ENCODE data around the gene CDH13.

The CDH13 gene

DNA sequence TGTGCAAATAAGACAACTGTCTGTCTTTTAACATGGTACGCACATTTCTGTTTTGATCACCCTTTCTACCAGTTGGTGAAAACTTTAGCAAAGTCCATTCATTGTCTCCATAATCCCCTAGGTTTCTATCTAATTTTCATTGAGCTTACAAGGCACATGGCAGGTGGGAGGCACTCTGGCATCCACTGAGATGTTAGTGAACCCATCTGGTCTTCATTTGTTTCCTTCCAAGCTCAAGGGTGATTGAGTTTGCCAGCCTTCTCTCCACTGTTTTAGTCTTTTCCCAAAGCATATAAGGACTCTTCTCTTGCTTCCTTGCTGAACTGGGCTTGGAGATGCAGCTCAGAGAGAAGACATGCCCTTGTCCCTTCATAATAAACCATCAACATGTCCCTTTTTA, 179.1 kb downstream of the CDH13 start:
- DNase-seq (ENCODE audit: low read depth) = no peak
- TF ChIP-seq, protein P1, sequence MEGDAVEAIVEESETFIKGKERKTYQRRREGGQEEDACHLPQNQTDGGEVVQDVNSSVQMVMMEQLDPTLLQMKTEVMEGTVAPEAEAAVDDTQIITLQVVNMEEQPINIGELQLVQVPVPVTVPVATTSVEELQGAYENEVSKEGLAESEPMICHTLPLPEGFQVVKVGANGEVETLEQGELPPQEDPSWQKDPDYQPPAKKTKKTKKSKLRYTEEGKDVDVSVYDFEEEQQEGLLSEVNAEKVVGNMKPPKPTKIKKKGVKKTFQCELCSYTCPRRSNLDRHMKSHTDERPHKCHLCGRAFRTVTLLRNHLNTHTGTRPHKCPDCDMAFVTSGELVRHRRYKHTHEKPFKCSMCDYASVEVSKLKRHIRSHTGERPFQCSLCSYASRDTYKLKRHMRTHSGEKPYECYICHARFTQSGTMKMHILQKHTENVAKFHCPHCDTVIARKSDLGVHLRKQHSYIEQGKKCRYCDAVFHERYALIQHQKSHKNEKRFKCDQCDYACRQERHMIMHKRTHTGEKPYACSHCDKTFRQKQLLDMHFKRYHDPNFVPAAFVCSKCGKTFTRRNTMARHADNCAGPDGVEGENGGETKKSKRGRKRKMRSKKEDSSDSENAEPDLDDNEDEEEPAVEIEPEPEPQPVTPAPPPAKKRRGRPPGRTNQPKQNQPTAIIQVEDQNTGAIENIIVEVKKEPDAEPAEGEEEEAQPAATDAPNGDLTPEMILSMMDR (conservative IDR thresholded peaks at IDR 0.05; ENCODE audit: low read length) = no peak
- H3K4me3 ChIP-seq (ENCODE audit: low read length) = no peak overlapping the region

DNA sequence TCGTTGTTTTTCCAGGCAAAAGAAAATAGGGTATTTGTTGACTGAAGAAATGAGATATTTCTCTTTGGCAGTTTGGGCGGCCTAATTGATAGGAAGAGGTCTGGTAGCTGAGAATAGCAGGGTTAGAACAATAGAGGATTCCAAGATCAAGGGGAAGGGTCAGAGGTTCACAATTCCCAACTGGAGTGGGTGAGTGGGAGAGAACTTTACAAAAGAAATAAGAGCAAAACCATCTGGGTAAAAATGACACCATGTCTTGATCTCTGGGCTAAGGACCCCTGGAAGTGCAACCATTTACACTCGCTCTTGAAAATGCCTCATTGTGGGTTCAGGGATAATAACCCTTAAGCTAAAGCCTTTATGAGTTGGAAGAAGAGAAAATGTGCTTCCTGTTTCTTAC, 180.5 kb downstream of the CDH13 start:
- no peak overlapping the region for H3K4me3 ChIP-seq (ENCODE audit: low read length)
- no peak for DNase-seq (ENCODE audit: low read depth)
- TF ChIP-seq, protein P1 (conservative IDR thresholded peaks at IDR 0.05; ENCODE audit: low read length) = no peak

DNA sequence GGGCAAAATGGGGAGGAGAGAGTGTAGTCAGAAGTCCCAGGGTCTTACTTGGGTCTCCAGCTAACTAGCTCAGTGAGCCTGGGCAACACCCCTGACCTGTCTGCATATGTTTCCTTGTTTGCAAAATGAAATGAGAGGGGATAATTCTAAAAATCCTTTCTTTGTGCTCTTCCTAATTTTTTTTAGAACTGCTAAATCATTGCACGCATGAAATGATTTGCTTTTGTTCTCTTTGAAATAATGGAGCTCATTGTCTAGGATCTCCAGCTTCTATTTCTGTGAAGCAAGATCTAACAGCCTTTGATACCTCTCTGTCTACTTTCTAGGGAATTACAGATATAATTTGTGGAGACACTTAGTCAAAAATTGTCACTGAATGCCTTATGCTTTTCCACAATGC, 181.3 kb downstream of the CDH13 start:
- no peak for DNase-seq (ENCODE audit: low read depth)
- TF ChIP-seq, protein P1 (conservative IDR thresholded peaks at IDR 0.05; ENCODE audit: low read length) = no peak
- no peak overlapping the region for H3K4me3 ChIP-seq (ENCODE audit: low read length)

DNA sequence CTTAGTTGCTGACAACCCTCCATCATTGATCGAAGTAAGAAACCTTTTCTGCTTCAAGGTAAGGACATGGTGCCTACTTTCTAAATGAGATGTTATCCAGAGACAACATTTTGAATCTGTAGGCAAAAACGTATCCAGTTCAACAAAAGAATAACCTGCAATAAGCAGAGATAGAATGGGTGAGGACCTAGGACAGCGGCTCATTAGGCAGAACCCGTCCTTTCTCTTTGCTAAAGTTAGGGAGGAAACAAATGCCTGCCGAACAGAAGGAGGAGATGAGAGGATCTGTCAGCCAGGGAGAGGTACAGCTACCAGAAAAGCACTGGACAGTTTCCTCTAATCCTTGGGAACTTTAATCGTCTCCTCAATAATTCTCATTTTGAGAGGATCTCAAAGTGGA, 183.3 kb downstream of the CDH13 start:
- no peak overlapping the region for H3K4me3 ChIP-seq (ENCODE audit: low read length)
- no peak for DNase-seq (ENCODE audit: low read depth)
- TF ChIP-seq, protein P1 (conservative IDR thresholded peaks at IDR 0.05; ENCODE audit: low read length) = no peak

DNA sequence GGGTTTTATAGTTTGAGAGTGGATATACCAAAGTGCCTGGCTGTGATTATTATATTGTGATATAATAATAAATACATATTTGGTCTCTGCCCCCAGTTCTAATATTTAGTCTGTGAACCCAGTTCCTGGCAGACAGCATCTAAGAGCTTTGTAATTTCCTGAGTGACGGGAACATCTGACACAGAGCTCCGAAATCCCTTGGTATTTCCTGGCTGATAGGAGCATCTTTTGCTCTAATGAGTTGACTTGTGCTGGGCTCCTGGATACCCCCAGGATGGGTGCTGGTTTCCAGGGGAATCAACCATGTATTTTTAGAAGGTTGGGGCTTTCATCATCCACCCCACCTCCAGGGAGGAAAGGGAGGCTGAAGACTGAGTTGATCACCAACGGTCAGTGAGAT, 187.3 kb downstream of the CDH13 start:
- no peak for DNase-seq (ENCODE audit: low read depth)
- H3K4me3 ChIP-seq (ENCODE audit: low read length) = no peak overlapping the region
- TF ChIP-seq, protein P1 (conservative IDR thresholded peaks at IDR 0.05; ENCODE audit: low read length) = no peak

DNA sequence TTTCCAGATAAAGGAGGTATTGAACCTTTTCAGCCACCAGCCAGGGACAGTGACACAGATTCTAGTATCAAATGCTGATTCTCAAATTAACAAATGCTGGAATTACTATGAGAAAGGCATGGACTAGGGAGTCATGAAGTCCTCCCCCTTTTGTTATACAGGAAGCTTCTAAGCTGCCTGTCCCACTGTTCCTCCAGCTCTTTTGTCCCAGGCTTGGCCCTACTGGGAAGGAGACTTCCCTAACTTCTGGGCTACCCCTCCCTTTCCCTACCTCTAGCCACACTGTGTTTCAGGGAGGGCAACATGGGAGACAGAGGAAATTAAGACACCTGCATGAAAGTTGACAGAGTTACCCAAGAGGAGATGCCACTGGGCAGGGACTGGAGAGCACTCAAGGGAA, 192.5 kb downstream of the CDH13 start:
- no peak for DNase-seq (ENCODE audit: low read depth)
- no peak overlapping the region for H3K4me3 ChIP-seq (ENCODE audit: low read length)
- TF ChIP-seq, protein P1 (conservative IDR thresholded peaks at IDR 0.05; ENCODE audit: low read length) = no peak

DNA sequence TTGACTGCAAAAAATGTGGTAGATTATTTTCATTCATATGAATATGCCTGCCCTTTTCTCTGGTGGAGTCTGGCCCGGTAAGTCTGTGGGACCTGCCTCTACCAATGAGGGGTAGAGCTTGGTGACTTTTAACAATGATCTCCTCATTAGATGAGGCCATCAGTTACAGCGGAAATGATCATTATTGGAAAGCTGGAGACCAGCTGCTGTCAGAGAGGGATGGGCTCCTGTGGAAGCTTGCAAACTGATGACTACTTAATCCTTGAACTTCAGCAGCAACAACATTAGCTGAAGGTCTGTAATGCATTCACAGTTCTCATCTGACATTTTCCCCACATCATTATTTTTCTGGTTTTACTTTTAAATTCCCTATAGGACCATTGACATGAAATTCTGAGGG, 194.1 kb downstream of the CDH13 start:
- no peak overlapping the region for H3K4me3 ChIP-seq (ENCODE audit: low read length)
- no peak for DNase-seq (ENCODE audit: low read depth)
- TF ChIP-seq, protein P1 (conservative IDR thresholded peaks at IDR 0.05; ENCODE audit: low read length) = no peak
